HG02973 (cell line): ENCODE data around the gene RRP8.

Experiments used
- ATAC-seq: cut with Tn5 transposase; IDR thresholded peaks from one replicate; pipeline ENCODE4 v1.9.1; 2021; ENCODE audit warnings: moderate library complexity; ENCODE audit not compliant: unreplicated experiment

The RRP8 gene

DNA sequence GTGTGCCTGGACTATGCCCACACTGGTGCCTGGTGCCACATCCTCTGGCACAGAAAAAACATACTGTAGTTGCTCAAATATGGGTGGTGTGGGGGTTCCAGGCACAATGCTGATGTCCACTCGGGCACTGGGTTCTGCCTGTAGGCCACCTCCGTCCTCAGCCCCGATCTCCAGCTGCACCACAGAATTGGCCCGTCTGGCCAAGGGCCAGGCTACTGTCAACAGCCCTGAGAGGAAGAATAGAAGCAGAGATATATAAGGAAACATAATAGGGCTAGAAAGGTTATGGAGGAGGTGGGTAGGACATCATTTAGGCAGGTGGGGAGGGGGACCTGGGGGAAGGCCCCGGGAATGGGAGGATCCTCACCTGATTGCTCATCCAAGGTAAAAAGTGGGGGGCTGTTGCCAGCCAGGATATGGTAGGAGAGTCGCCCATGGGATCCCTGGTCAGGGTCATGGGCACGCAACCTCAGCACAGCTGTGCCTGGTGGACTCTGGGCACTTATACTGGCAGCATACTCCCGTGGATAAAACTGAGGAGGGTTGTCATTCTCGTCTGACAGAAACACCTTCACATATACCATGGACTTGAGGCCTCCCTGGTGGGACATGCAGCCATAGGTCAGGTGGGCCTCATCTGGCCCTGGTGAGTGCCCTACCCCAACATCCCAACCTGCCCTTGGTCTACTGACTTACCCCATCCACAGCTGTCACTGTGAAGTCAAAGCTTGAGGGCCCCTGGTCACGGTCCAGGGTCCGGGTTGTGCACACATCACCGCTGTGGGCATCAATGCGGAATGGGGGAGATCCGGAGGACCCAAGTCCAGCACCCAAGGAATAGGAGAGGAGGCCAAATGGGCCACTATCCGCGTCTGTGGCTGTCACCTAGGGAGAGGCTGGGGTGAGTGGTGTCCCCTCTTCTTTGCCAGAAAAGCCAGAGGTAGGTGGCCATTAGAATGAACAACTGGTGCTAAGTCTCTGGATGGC lies 30.3 kb upstream of the RRP8 start:
- ATAC-seq, result no peak

DNA sequence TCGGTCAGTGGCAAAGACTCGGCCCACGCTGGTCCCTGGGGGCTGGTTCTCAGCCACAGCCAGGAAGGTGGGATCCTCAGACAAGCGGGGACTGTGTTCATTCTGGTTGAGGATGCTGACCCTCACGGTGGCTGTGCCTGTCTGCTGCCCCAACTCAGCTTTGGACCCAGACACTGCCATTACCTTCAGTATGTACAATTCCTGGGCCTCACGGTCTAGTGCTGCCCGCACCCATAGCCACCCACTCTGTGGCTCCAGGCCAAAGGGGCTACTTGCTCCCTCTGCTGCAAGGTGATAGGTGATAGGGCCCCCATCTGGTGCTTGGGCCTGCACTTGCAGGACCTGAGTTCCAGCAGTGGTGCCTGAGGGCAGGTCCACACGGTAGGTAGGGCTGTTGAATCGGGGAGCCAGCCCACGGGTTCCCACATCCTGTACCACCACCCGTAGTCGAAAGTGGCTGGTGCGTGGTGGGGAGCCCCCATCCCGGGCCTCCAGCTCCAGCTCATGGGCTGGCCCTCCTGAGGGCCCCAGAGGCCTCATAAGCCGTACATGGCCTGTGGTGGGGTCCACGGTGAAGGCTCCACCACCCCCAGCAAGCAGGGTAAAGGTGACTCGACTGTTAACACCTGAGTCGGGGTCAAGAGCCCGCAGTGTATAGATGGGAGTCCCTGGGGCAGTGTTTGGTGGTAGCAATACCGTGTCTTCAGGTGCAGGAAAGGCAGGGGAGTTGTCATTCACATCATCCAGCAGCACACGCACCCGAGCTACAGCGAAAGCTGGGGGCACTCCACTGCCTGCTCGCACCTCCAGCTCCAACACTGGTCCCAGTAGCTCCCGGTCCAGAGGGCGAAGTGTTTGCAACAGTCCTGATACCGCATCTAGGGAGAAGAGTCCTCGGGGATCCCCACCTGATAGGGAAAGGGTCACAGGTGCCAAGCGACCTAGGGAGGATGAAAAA lies 29.0 kb upstream of the RRP8 start:
- ATAC-seq, result no peak

DNA sequence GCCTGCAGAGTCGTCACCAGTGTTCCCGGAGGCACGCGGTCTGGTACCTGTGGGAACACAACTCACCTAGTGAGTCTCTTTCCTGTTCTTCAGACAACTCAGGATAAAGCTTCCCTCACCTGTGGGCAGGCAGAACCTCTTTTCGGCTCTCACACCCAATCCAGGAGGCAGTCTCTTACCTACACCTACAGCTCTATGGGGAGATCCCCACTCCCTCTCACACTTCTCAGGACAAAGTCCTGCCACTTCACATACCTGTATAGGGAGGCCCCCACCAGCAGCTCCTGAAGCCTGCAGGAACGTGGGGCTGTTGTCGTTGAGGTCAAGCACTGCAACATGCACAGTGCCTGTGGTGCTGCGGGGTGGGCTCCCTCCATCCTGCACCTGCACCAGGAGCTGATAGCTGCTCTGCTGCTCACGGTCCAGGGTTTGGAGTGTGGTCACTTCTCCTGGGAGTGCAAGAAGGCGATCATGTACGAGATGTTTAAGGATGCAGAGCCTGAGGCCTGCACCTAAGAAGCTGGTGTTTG lies 28.0 kb upstream of the RRP8 start:
- no peak for ATAC-seq

DNA sequence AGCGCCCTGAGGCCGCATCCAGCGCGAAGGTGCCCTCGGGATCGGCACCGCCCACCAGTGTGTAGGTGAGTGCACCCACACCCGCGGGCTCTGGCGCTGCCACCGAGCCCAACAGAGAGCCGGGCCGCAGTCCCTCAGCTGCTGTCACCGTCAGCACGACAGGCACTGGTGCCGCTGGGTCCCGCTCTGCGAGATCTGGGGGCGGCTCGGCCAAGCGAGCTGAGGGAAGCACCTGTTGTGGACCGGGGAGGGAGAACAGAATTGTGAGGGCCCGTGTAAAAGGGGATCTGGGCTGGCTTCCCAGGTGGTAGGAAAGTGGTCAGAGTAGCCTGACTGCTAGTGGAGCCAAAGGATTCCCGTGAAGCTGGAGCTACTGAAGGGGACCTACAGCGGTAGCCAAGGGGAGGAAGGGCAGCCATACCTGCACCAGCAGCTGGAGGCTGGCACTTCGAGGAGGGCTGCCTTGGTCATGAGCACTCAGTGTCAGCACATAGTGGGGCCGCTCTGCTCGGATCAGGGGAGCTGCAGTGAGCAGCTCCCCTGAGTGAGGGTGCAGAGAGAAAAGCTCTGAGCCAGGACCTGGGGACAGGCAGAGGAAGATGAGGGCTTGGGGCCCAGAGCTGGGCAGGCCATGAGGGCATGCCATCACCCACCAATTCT lies 27.3 kb upstream of the RRP8 start:
- no peak for ATAC-seq

DNA sequence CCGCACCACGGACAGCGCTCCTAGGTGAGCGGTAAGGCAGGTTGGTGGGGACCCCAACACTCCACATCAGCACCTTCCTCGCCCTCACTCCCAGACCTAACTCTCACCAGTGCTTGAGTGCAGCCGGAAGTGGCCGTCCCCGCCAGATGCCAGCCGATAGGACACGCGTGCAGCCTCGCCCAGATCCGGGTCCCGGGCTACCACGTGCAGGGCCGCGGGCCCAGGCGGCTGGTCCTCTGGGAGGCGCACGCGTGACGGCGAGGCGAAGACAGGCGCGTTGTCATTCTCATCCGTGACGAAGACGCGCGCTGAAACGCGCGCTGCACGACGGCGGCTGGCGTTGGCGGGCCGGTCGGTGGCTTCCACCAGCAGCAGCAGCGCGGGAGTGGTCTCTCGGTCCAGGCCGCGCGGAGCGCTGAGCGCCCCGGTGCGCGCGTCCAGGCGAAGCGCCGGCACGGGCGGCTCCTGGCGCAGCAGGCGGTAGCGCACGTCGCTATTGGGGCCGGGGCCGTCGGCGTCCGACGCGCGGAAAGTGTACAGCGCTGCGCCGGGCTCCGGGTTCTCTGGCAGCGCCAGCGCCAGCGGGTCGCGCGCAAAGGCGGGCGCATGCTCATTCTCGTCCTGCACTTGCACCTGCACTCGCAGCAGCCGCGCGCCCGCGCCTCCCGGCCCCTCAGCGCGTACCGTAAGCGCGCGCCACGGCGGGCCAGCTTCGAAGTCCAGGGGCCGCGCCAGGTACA lies 26.6 kb upstream of the RRP8 start:
- ATAC-seq, result no peak

DNA sequence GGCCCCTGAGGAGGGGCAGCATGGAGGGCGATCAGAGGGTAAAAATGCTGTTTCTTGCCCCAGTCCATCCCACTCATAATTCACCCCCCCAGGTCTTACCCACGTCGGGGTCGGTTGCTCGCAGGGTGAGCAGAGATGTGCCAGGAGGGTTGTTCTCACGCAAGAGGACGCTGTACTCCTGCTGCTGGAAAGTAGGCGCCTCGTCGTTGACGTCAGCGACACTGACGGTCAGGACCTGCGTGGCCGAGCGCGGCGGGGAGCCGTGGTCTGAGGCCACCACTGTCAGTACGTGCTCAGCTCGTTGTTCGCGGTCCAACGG lies 26.1 kb upstream of the RRP8 start:
- ATAC-seq, result no peak

DNA sequence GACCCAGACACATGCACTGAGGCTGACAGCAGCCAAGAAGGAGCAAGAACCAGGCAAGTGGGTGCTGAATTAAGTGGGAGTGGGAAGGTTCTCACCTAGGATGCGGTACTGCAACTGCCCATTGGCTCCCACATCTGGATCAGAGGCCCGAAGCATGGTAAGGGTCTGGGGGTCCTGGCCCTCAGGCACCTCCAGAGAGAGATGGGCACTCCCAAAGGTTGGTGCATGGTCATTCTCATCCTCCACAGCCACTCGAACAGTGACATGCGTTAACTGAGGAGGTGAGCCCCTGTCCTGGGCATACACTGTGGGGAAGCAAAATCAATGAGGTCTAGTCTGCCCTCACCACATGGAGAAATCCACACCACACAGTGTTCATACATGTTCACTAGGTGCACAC lies 25.1 kb upstream of the RRP8 start:
- no peak for ATAC-seq

DNA sequence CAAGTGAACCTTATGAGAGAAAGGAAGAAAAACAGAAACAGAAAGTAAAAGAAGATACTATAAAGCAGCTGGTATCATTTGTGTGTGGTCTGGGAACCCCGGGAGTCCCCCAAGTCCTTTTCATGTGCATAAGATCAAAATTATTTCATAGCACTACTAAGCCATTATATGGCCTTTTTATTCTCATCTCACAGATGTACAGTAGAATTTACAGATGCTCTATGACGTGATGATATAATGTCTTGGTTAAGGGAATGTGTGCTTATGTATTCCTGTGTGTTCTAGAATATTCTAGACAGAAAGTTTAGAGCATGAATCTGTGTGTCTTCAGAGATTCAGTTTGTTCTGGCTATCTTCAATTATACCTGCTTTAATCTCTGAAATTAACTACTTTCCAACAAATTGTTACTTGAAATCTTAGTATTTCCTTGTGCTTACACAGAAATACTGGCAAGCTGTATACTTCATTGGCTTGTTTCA lies 24.4 kb upstream of the RRP8 start:
- no peak for ATAC-seq

DNA sequence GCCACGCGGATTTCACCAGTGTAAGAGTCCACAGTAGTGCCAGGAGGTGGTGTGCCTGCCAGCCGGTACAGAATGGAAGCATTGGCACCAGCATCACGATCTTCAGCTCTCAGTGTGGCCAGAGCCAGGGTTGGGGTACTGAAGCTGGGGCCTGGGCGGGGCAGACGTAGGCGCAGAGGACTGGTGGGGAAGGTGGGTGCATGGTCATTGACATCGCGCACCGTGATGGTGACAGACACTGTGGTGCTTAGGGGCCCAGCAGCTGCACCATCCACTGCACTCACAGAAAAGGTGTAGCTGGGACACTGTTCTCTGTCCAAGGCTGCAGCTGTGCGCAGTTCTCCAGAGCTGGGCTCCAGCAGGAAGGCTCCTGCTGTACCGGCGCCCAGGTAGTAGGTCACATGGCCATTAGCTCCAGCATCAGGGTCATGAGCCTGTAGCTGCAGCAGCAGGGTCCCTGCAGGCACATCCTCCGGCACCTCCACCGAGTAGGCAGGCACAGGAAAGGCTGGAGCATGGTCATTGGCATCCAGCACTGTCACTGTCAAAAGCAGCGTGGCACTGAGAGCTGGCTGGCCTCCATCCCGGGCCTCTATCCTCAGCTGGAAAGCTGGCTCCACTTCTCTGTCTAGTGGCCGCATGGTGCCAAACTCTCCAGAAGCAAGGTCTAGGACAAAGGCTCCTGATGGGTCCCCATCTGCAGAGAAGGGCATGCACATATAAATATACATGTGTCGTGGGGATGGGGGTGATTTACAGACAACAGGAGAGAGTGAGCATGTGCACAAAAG lies 23.8 kb upstream of the RRP8 start:
- ATAC-seq, result no peak

DNA sequence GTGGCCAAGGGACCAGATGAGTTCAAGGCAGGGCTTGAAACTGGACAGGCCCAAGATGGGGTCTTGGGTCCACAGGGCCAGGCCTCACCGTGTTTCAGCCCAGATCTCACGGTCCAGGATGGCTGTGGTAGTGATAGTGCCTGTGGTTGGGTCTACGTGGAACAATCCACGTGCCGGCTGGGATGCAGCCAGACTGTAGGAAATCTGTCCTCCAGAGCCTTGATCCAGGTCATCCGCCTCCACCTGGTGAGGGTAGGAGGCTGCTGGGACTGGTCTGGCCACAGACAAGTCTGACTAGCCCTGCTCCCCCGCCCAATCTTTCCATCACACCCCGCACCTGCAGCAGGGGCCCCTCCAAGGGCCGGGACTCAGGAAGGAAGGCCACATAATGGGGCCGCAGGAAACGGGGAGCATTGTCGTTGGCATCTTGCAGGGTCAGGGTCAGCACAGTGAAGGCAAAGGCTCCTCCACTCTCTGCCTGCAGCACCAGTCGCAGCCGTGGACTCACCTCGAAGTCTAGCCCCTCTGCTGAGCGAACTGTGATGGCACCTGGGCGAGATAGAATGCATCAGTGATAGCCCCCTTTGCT lies 22.5 kb upstream of the RRP8 start:
- ATAC-seq, result no peak

DNA sequence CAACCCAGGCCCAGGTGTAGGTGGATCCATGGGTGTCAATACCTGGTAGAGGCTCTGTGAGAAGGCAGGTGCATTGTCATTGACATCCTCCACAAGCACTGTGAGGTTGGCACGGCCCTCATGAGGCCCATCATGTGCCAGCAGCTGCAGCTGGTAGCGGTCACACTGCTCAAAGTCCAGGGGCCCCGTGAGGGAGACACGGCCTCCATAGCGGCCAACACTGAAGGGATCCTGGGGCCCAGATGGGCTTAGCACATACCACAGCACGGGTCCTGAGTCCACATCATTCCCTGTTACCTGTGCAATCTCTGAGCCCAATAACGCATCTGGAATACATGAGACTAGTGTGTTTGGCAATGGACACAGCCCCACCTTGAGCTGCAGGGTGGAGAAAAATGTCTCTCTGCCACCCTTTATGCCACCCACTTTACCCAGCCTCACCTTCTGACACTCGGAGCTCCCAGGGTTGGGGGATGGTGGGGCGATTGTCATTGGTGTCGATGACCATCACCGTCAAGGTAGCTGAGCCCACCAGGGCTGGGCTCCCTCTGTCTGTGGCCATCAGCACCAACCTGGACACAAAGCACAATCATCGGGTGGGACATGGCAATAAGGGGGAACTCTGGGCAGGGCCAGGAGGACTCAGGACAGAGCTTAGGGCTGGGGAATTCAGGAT lies 21.9 kb upstream of the RRP8 start:
- no peak for ATAC-seq

DNA sequence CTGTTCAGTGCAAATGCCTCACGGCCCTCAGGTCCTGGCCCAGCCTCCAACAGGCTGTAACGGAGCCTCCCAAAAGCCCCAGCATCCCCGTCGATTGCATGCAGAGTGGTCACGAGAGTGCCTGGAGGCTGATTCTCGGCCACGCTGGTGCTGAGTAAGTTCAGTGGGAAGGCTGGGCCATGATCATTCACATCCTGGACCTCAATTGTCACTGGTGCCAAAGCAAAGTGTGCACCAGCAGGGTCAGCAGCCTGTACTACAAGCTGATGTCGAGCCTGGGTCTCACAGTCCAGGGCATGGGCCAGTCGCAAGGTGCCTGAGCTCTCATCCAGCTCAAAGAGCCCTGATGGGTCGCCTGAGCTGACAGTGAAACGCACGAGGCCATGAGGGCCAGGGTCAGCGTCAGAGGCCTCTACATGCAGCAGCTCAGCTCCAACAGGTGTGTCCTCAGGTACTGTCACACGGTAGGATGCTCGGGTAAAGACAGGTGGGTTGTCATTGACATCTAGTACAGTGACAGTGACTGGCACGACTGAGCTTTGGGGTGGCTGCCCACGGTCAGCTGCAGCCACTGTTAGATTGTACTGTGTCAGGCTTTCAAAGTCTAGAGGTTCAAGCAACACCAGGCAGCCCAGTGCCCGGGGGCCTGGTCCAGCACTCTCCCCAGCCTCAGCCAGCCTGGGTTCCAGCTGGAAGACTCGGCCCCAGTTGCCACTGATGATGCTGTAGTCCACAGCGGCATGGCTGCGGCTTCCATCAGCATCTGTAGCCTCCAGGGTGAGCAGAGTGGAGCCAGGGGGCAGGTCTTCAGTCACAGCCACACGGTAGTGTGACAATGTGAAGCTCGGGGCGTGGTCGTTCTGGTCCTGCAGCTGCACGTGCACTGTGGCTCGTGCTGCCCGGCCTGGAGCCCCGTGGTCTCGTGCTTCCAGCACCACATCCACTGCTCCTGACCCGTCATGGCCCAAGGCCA lies 20.3 kb upstream of the RRP8 start:
- ATAC-seq, result no peak

DNA sequence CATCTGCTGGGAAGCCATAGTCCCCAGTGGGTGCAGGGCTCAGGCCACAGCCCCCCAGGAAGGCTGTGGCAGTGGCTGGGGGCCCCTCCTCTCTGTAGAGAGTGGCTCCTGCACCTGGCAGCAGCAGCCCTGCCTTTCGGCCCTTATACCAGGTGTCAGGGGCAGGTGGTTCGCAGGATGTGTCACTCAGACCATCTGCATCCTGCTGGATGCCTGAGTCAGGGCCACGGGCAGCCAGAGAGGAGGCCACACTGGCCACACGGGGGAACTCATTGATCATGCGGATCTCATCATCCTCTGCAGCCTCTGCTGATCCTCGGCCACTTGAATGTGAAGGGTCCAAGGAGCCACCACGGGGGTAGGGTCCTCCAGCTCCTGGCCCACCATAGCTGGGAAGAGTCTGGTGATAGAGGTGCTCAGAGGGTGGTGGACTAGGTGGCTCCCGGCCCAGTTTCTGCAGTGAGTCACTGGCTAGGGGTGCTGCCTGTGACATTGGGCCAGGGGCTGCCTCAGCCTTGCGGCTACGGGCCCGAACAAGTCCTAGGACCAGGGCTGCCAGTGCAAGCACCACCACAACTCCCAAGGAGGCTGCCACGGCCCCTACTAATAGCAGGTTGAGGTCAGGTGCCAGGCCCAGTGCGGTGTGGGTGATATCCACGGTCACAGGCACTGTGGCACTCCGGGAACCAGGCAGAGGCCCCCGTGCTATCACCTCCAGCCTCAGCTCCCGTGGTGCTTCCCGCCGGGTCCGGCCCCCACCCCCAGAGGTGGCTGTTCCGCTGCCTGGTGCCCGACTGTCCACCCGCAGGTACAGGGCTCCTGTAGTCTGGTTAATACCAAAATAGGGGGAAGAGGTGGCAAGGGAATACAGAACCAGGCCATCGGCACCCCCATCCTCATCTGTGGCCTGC lies 19.1 kb upstream of the RRP8 start:
- no peak for ATAC-seq

DNA sequence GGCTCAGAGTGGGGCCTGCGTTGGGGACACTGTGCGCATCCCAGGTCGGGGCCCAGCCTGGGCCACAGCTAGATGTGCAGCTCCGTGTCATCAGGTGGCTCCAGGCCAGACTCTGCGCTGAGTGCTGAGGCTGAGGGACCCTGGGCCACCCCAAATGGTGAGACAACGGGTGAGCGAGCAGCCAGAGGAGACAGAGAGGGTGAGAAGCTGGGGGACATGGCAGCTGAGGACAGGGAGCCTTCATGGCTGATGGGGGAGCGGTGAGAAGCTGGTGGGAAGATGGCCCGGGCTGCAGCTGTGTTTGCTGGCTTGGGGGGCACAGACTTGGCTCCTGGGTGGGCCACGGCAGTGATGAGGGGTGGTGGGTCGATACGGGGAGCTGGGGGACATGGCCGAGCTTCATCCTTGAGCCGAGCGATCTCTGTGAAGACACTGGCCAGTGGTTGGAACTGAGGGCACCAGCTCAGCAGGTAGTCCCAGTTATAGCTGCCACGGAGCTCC lies 18.3 kb upstream of the RRP8 start:
- no peak for ATAC-seq

DNA sequence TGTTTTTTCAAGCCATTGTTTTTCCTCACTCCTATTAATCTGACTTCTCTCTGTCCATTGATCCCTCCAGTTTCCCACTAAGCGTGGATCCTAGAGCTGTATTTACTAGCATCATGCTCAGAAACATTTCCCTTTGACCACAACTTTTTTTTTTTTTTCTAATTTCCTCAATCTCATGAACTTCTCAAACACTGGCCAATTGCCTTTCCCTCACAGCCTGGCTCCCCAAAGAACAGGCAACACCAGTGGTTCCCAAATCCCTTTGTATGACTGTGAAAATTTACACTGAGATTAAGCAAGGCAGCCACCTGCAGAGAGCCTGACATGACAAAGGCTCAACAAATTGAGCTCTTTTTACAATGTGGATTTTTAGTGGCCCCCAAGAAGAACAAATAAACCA lies 17.2 kb upstream of the RRP8 start:
- no peak for ATAC-seq
